HepG2 (cell line): ENCODE data around the gene NPPB. TPM values are rescaled to one million over a fixed set of nuclear protein-coding genes. Genes with fewer than 3 reads are reported as not detected.

Source experiments
- ARID5B ChIP-seq: IDR thresholded peaks from 2 replicates; pipeline ENCODE4 v1.4.0; 2020; ENCODE audit warnings: mild to moderate bottlenecking, missing genetic modification reagents
- CBX5 ChIP-seq: sonication (generic); formaldehyde crosslinking; IDR thresholded peaks from 2 replicates; pipeline ENCODE4 v1.4.0; 2020; ENCODE audit warnings: missing genetic modification reagents, borderline replicate concordance
- CHD4 ChIP-seq: fragments of 200-600 bp; sonication (generic); IDR thresholded peaks from 2 replicates; pipeline ENCODE4 v1.7.0; 2017; ENCODE audit warnings: mild to moderate bottlenecking, low read length, borderline replicate concordance
- ERF ChIP-seq: IDR thresholded peaks from 2 replicates; pipeline ENCODE4 v1.6.1; 2018; ENCODE audit warnings: missing biosample characterization, missing genetic modification reagents
- GFI1 ChIP-seq: sonication (generic); formaldehyde crosslinking; IDR thresholded peaks from 2 replicates; pipeline ENCODE4 v1.5.0; 2020; ENCODE audit warnings: missing genetic modification reagents, mild to moderate bottlenecking, borderline replicate concordance
- GTF3A ChIP-seq: sonication (generic); formaldehyde crosslinking; conservative IDR thresholded peaks from 2 replicates; pipeline ENCODE4 v1.4.0; 2020; ENCODE audit warnings: mild to moderate bottlenecking, missing genetic modification reagents
- HIC2 ChIP-seq: sonication (generic); formaldehyde crosslinking; IDR thresholded peaks from 2 replicates; pipeline ENCODE4 v1.9.0; 2022; ENCODE audit warnings: low read depth, missing genetic modification reagents
- KLF9 ChIP-seq: IDR thresholded peaks from 2 replicates; pipeline ENCODE4 v1.6.1; 2016; ENCODE audit warnings: low read depth
- KMT2A ChIP-seq: sonication (generic); formaldehyde crosslinking; IDR thresholded peaks from 2 replicates; pipeline ENCODE4 v1.4.0; 2020; ENCODE audit warnings: missing genetic modification reagents
- MED1 ChIP-seq: sonication (generic); formaldehyde crosslinking; IDR thresholded peaks from 2 replicates; pipeline ENCODE4 v1.4.0; 2020; ENCODE audit warnings: missing genetic modification reagents
- MXD4 ChIP-seq: IDR thresholded peaks from 2 replicates; pipeline ENCODE4 v1.6.1; 2016; ENCODE audit warnings: mild to moderate bottlenecking, missing biosample characterization, missing genetic modification reagents
- NONO ChIP-seq, 2 experiments: fragments of 450-650 bp in 1 of 2; sonication (generic) in 1 of 2; formaldehyde crosslinking in 1 of 2; IDR thresholded peaks in 1 of 2; conservative IDR thresholded peaks in 1 of 2; 2 replicates each; pipeline versions ENCODE4 v1.6.1 to v1.8.0; 2017 to 2022; ENCODE audit warnings: mild to moderate bottlenecking in 1 of 2, missing genetic modification reagents in 1 of 2, moderate library complexity in 1 of 2
- PRPF4 ChIP-seq: fragments of 200-400 bp; formaldehyde crosslinking; IDR thresholded peaks from 2 replicates; pipeline ENCODE4 v1.6.1; 2016; ENCODE audit warnings: low read length, low read depth; ENCODE audit not compliant: poor library complexity, severe bottlenecking
- RFXANK ChIP-seq: IDR thresholded peaks from 2 replicates; pipeline ENCODE4 v1.6.1; 2016
- SP2 ChIP-seq: sonication (generic); formaldehyde crosslinking; IDR thresholded peaks from 2 replicates; pipeline ENCODE4 v1.5.1; 2020; ENCODE audit warnings: mild to moderate bottlenecking, missing genetic modification reagents
- SP5 ChIP-seq: IDR thresholded peaks from 2 replicates; pipeline ENCODE4 v1.6.1; 2016; ENCODE audit warnings: low read depth, borderline replicate concordance
- TBX3 ChIP-seq: fragments of 450-650 bp; IDR thresholded peaks from 2 replicates; pipeline ENCODE4 v1.6.1; 2017; ENCODE audit warnings: antibody characterized with exemption, mild to moderate bottlenecking, inconsistent platforms, borderline replicate concordance
- ZIK1 ChIP-seq: sonication (generic); formaldehyde crosslinking; IDR thresholded peaks from 2 replicates; pipeline ENCODE4 v1.5.0; 2020; ENCODE audit warnings: mild to moderate bottlenecking, low read depth, missing genetic modification reagents, borderline replicate concordance
- ZNF260 ChIP-seq: sonication (generic); formaldehyde crosslinking; IDR thresholded peaks from 2 replicates; pipeline ENCODE4 v1.4.0; 2020; ENCODE audit warnings: missing genetic modification reagents, low read depth, mild to moderate bottlenecking, borderline replicate concordance
- ZNF30 ChIP-seq: sonication (generic); formaldehyde crosslinking; IDR thresholded peaks from 2 replicates; pipeline ENCODE4 v1.5.0; 2020; ENCODE audit warnings: mild to moderate bottlenecking, missing genetic modification reagents
- ZNF337 ChIP-seq: sonication (generic); formaldehyde crosslinking; IDR thresholded peaks from 2 replicates; pipeline ENCODE4 v1.5.1; 2020; ENCODE audit warnings: missing genetic modification reagents, low read depth, mild to moderate bottlenecking, borderline replicate concordance
- ZNF350 ChIP-seq: sonication (generic); formaldehyde crosslinking; IDR thresholded peaks from 2 replicates; pipeline ENCODE4 v1.4.0; 2020; ENCODE audit warnings: mild to moderate bottlenecking, low read depth, missing genetic modification reagents, borderline replicate concordance
- ZNF580 ChIP-seq: IDR thresholded peaks from 2 replicates; pipeline ENCODE4 v1.6.1; 2016; ENCODE audit warnings: low read depth, borderline replicate concordance
- ZNF674 ChIP-seq: sonication (generic); formaldehyde crosslinking; IDR thresholded peaks from 2 replicates; pipeline ENCODE4 v1.5.0; 2020; ENCODE audit warnings: low read depth, mild to moderate bottlenecking, missing genetic modification reagents
- polyA plus RNA-seq, 8 experiments: library from polyadenylated mRNA; depleted of rRNA in 3 of 8; stranded (reverse) in 7 of 8; unstranded in 1 of 8; fragments of >200 nt; fragmentation: Illumina TruSeq in 4 of 8; extraction: Trizol in 4 of 8; gene quantifications; 2 replicates each; pipeline versions ENCODE4 v1.2.1 to v1.2.3, GENCODE V29; 2011 to 2016; ENCODE audit warnings: low read depth in 4 of 8, missing spikeins in 1 of 8, mixed read lengths in 1 of 8; ENCODE audit not compliant: insufficient read depth in 1 of 8
- total RNA-seq, 5 experiments: library from RNA; depleted of rRNA; stranded (reverse); fragments of >200 nt; fragmentation: Illumina TruSeq; extraction: Trizol; gene quantifications; 2 replicates each; pipeline ENCODE4 v1.2.3, GENCODE V29; 2016; ENCODE audit warnings: low read depth in 1 of 5
- TF ChIP-seq, protein P1 (sequence below): sonication (generic); formaldehyde crosslinking; IDR thresholded peaks from 2 replicates; pipeline ENCODE4 v1.8.1; 2023; ENCODE audit warnings: mild to moderate bottlenecking, missing genetic modification reagents, borderline replicate concordance

Gene NPPB
- total and polyA plus RNA-seq, 2 of the 13 experiments (the other 11 are each of a cell fraction or from before 2014, with no cell fraction given), result 1.9 TPM; not detected in 1

- TF ChIP-seq ARID5B (CRISPR knock-in tag) (peak; percentile 54), ERF (CRISPR knock-in tag) (peak; percentile 76), KMT2A (CRISPR knock-in tag) (peak; percentile 39; the same call in 1 of the 2 replicates), PRPF4 (no peak), ZNF260 (no peak), ZNF580 (CRISPR knock-in tag) (peak; percentile 65), GTF3A (CRISPR knock-in tag) (0 out of 2 replicates have a peak, but pooled peaks have one; percentile 42), GFI1 (CRISPR knock-in tag) (peak; percentile 35; the same call in 1 of the 2 replicates), NONO (IDR thresholded peaks at IDR 0.05) (no peak), NONO (CRISPR knock-in tag; conservative IDR thresholded peaks at IDR 0.05) (peak; percentile 88), ZNF30 (0 out of 2 replicates have a peak, but pooled peaks have one; percentile 21), ZNF337 (CRISPR knock-in tag) (no peak), KLF9 (CRISPR knock-in tag) (peak; percentile 85; the same call in 1 of the 2 replicates), RFXANK (CRISPR knock-in tag) (peak; percentile 90), ZIK1 (no peak), HIC2 (CRISPR knock-in tag) (no peak), SP2 (no peak), ZNF350 (CRISPR knock-in tag) (no peak; the same call in 1 of the 2 replicates), MXD4 (no peak; the same call in 1 of the 2 replicates), CHD4 (no peak), ZNF674 (no peak), TBX3 (no peak), MED1 (CRISPR knock-in tag) (peak; percentile 100), CBX5 (no peak), SP5 (CRISPR knock-in tag) (0 out of 2 replicates have a peak, but pooled peaks have one; percentile 10)
- TF ChIP-seq, protein P1, sequence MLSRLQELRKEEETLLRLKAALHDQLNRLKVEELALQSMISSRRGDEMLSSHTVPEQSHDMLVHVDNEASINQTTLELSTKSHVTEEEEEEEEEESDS (CRISPR knock-in tag), result peak; percentile 54; the same call in 1 of the 2 replicates
These were observed 49.4 kb upstream of the NPPB start (continued) for GRCh38 chr1:11908095-11908675.
